GM18867 (cell line): Measurements from ENCODE around the gene KHDRBS1.
"Not testable (repeated sequence)": the region's sequence is repeated elsewhere in the genome, so short reads cannot be mapped to it uniquely, and the experiment has no call there.

ENCODE experiments used
- ATAC-seq: cut with Tn5 transposase; IDR thresholded peaks from one replicate; pipeline ENCODE4 v1.9.1; 2021; ENCODE audit warnings: mild to moderate bottlenecking, moderate library complexity; ENCODE audit not compliant: unreplicated experiment

KHDRBS1 gene

GRCh38 chr1:32062867-32063230 lies 49.2 kb downstream of the KHDRBS1 start:
- no peak for ATAC-seq

DNA sequence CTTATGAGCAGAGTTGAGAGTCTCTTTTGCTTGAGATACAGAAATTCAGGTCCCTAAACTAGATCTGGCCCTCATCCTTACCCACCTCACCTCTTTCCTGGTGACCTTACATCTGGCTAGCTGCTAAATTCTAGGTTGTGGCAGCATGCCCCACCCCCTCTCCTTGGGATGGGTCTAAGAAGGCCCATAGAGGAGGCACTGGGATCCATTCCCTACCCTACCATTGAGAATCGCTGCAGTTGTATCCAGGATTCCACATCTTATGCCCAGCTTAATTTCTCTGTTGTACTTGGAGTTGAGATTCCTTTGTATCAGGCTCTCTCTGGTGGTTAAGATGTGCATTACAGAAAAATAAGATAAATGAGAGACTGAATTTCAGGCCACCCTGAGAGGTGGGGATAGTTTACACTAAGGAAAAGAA lies 49.6 kb downstream of the KHDRBS1 start:
- no peak for ATAC-seq

GRCh38 chr1:32065613-32066488 lies 52.2 kb downstream of the KHDRBS1 start:
- not testable (repeated sequence) for ATAC-seq

GRCh38 chr1:32066489-32066873 lies 52.8 kb downstream of the KHDRBS1 start:
- ATAC-seq: no peak

DNA sequence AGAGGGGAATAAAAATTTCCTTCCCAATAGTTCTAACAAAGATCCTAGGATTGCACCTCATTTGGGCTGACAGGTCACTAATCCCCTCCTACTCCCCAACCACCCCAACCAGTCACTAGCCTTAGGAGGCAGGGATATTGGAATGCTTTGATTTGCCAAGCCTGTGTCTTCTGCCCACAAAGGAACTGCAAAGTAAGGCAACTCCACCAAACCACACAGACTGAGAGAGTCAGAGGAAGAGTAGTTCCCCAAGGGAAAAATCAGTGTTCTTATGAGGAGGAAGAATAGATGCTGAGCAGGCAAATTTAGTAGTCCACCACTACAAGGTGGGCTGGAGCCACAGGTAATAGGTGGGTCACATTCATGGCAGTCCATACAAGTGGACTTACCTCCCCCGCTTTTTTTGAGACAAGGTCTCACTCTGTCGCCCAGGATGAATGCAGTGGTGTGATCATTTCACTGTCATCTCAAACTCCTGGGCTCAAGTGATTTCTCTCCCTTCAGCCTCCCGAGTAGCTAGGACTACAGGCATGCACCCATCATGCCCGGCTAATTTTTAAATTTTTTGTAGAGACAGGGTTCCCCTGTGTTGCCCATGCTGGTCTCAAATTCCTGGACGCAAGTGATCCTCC lies 55.4 kb downstream of the KHDRBS1 start:
- no peak for ATAC-seq

DNA sequence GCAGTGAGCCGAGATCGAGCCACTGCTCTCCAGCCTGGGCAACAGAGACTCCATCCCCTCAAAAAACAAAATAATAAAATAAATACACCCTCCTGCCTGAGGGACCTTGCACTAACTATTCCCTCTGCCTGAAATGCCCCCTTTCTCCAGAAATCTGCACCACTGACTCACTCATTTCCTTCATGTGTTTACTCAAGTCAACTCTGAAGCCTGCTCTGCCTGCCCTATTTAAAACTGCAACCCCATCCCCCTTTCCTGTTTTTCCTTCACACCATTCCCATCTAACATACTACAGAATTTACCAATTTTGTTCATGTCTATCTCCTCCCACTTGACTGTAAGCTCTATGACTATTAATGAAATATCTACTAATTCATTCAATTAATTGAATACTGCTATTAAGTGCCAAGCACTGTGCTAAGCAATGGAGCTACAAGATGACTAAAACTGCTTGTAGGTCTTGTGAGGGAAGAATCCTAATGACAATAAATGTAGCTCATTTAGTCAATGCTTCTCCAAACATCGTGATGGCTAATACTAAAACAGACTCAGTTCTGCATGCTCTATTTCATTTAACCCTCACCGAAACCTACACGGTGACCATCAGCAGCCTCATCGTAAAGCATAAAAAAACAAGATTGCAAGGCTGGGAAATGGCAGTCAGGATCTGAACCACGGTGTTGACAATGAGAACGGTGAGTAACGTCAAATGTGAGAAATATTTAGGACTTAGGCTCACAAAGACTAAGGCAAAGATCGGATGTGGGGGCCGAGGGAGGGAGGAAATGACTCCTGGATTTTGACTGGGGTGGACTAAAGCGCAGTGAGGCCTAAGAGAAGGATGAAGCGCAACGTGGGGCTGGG lies 58.3 kb downstream of the KHDRBS1 start:
- ATAC-seq: no peak

GRCh38 chr1:32072622-32073298 lies 59.1 kb downstream of the KHDRBS1 start, which contains the start of gene TMEM39B:
Gene TMEM39B, plus strand, starts transcription at chr1:32072939. Its CDS starts 109 bp downstream, at chr1:32073048.
- peak; percentile 80 for ATAC-seq

DNA sequence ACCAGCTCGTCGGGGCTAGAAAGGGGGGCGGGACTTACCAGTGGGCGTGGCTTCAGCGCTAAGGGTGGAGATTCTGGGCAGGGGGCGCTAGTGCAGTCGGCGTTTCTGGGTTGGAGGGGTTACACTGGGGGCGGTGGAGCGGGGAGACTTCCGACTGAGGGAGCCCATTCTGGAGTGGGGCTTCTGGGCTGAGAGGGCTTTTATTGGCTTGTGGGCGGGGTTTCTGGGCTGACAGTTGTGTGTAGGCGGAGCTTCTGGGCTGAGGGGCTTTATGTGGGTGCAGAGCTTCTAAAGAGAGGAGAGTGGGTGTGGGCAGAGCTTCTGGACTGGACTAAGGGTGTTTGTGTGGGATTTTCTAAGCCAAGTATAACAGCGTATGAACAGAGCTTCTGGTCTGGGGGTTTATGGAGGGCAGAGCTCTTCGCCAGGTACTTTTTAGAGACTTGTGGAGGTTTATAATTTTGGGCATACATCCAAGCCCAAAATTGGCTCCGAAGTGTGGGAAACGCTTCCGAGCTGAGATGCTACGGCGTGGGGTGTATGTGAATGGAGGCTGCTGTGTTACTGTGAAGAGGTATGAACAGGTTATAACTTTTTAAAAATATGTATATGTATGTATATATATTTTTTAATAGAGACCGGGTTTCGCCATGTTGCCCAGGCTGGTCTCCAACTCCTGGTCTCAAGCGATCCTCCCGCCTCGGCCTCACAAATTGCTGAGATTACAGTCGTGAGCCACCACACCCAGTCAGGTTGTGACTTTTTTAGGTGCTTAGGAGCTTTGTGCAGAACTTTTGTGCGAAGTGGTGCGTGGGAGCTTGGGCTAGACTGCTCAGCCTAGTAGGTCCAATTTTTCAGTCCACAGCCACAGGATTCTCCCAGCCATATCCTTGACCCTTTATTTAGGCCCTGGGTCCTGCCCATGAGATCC lies 59.9 kb downstream of the KHDRBS1 start:
- no peak for ATAC-seq

DNA sequence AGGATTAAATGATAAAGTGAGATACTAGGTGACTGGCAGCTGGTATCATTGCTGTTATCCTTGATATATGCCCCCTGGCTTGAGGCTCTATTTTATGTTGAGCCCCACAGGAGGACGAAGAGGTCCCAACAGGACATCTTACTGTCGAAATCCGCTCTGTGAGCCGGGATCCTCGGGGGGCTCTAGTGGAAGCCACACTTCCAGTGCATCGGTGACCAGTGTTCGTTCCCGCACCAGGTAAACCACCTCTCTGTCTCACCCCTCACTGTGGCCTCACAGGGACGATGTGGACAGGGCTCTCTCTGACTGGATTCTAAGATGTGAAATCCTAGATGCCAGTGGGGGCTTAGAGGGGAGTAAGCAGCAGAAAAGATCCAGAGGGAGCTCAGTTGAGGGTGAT lies 61.2 kb downstream of the KHDRBS1 start:
- no peak for ATAC-seq

- ATAC-seq: no peak
Measured at GRCh38 chr1:32077451-32077850, 63.8 kb downstream of the KHDRBS1 start.

DNA sequence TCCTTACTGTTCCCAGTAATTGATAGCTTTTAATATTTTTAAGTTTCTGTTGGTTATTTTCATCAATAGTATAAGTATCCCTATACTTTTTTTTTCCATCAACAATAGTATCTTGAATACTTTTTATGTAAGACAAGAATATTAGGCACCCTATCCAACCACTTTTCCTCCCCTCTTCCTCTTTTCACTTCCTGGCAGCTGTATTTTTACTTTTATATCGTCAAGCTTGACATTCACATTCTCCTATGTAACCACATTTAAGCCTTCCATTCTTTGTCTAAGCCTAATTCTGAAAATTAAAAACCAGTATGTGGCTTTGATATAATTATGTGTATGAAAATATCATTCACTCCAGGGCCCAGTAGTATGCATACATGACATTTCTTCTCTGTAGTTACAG lies 68.4 kb downstream of the KHDRBS1 start:
- ATAC-seq: no peak

DNA sequence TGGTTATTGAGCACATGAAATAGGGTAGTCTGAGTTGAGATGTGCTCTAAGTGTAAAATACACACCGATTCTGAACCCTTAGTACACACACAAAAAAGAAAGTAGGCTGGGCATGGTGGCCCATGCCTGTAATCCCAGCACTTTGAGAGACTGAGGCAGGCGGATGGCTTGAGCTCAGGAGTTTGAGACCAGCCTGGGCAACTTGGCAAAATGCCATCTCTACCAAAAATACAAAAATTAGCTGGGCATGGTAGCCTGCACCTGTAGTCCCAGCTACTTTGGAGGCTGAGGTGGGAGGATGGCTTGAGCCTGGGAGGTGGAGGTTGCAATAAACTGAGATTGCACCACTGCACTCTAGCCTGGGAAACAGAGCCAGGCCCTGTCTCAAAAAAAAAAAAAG lies 72.7 kb downstream of the KHDRBS1 start:
- not testable (repeated sequence) for ATAC-seq

DNA sequence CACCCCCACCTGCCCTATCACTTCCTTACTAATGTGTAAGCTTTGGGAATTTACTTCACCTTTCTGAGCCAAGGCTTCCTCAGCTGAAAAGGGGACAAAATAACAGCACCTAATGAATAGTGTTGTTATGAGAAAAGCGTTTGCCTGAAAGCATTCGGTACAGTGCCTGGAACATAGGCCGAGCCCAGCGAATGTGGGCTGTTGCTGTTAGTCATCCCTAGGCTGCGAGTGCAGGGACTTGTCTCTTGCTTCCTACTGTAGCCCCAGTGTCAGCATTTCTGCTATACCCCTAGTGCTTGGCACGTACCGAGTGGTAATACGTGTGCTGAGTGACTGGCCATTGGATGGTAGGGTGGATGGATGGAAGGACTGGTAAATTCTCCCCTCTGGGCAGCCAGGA lies 77.5 kb downstream of the KHDRBS1 start:
- no peak for ATAC-seq

DNA sequence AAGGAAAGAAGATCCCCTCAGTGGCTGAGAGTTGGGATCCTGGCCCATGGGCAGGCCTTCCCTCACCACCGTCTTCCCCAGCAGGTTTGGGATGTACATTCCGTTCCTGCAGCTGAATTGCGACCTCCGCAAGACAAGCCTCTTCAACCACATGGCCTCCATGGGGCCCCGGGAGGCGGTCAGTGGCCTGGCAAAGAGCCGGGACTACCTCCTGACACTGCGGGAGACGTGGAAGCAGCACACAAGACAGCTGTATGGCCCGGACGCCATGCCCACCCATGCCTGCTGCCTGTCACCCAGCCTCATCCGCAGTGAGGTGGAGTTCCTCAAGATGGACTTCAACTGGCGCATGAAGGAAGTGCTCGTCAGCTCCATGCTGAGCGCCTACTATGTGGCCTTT lies 77.9 kb downstream of the KHDRBS1 start:
- no peak for ATAC-seq
